ENCODE results near the gene TMEM179. TPM values are rescaled to one million over a fixed set of nuclear protein-coding genes. Genes with fewer than 3 reads are reported as not detected.

TMEM179 gene
- total and polyA plus RNA-seq, 2 of the 13 experiments (the other 11 are each of a cell fraction or from before 2014, with no cell fraction given) = not detected

DNA sequence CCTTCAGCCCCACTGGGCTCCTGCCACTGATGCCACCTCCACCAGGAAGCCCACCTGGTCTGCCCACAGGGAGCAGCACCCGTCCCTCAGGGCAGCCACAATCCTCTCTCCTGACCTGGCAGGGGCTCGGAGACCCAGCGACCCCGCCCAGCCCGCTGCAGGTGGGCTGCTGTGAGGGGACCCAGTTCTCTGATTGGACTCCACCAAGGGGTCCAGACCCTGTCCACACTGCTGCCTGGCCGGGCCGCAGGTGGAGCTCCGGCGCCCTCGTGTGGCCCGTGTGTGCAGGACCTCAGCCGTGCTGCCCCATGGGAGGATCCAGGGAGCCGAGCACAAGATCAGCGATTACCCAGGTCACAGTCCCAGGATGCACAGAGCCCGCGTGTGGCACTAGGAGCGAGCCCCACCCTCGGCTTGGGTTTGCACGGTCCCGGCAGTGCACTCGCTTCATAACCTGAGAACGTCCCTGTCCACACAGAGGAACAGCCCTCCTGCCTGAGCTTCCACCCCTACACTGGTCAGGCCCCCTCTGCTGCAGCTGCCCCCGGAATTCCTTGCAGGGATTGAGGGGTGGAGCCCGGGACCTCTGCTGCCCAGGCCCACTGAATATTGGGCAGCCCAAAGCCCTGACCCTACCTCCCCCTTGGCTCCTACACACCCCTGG is 35.4 kb upstream of the TMEM179 start (continued):
- TF ChIP-seq, protein P1, sequence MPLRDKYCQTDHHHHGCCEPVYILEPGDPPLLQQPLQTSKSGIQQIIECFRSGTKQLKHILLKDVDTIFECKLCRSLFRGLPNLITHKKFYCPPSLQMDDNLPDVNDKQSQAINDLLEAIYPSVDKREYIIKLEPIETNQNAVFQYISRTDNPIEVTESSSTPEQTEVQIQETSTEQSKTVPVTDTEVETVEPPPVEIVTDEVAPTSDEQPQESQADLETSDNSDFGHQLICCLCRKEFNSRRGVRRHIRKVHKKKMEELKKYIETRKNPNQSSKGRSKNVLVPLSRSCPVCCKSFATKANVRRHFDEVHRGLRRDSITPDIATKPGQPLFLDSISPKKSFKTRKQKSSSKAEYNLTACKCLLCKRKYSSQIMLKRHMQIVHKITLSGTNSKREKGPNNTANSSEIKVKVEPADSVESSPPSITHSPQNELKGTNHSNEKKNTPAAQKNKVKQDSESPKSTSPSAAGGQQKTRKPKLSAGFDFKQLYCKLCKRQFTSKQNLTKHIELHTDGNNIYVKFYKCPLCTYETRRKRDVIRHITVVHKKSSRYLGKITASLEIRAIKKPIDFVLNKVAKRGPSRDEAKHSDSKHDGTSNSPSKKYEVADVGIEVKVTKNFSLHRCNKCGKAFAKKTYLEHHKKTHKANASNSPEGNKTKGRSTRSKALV (CRISPR knock-in tag; IDR thresholded peaks at IDR 0.05) = no peak
- TF ChIP-seq ZNF678 (CRISPR knock-in tag; IDR thresholded peaks at IDR 0.05) = no peak
- TF ChIP-seq HOXA3 (CRISPR knock-in tag; IDR thresholded peaks at IDR 0.05) = 0 out of 2 replicates have a peak, but pooled peaks have one; percentile 22
- no peak for TF ChIP-seq SNAI1 (CRISPR knock-in tag; IDR thresholded peaks at IDR 0.05; ENCODE audit: borderline replicate concordance)
- TF ChIP-seq ZNF547 (CRISPR knock-in tag; IDR thresholded peaks at IDR 0.05) = no peak
- TF ChIP-seq ZNF256 (CRISPR knock-in tag; conservative IDR thresholded peaks at IDR 0.05) = no peak
- TF ChIP-seq NFATC3 (CRISPR knock-in tag; IDR thresholded peaks at IDR 0.05) = no peak
- TF ChIP-seq MAF1 (CRISPR knock-in tag; IDR thresholded peaks at IDR 0.05; ENCODE audit: borderline replicate concordance) = no peak
- no peak for TF ChIP-seq FOXC1 (CRISPR knock-in tag; IDR thresholded peaks at IDR 0.05; ENCODE audit: borderline replicate concordance)
- TF ChIP-seq MED13 (CRISPR knock-in tag; IDR thresholded peaks at IDR 0.05) = no peak
- TF ChIP-seq PAF1 (CRISPR knock-in tag; IDR thresholded peaks at IDR 0.05) = no peak
- no peak for TF ChIP-seq DNMT1 (CRISPR knock-in tag; IDR thresholded peaks at IDR 0.05)
- no peak for TF ChIP-seq XBP1 (CRISPR knock-in tag; IDR thresholded peaks at IDR 0.05)
- no peak for TF ChIP-seq CHD2 (IDR thresholded peaks at IDR 0.05; ENCODE audit: low read depth, low read length)
- no peak for TF ChIP-seq CERS6 (CRISPR knock-in tag; IDR thresholded peaks at IDR 0.05)
- TF ChIP-seq ZNF230 (CRISPR knock-in tag; IDR thresholded peaks at IDR 0.05) = no peak
- no peak for TF ChIP-seq ZNF136 (CRISPR knock-in tag; IDR thresholded peaks at IDR 0.05; ENCODE audit: low read depth)
- TF ChIP-seq ZNF646 (CRISPR knock-in tag; IDR thresholded peaks at IDR 0.05) = no peak
- no peak for TF ChIP-seq RNF2 (conservative IDR thresholded peaks at IDR 0.05; ENCODE audit: low read depth)
- no peak for TF ChIP-seq GZF1 (CRISPR knock-in tag; IDR thresholded peaks at IDR 0.05)
- TF ChIP-seq POLR2A (IDR thresholded peaks at IDR 0.05; ENCODE audit: insufficient read depth in 1 of 2, low read depth in 2 of 2, low read length in 2 of 2) = no peak
- TF ChIP-seq SRY (CRISPR knock-in tag; IDR thresholded peaks at IDR 0.05) = 0 out of 2 replicates have a peak, but pooled peaks have one; percentile 29
- no peak for TF ChIP-seq FOXA1 (IDR thresholded peaks at IDR 0.05)
- TF ChIP-seq FOXA1 (CRISPR knock-in tag; IDR thresholded peaks at IDR 0.05) = 0 out of 2 replicates have a peak, but pooled peaks have one; percentile 9

Measured in HepG2 (cell line).